C4-2B (cell line): Measurements from ENCODE around the gene BRAF.

Experiments used
- CTCF ChIP-seq: fragments of 450-650 bp; conservative IDR thresholded peaks from 2 replicates; pipeline ENCODE4 v1.5.1; 2017; ENCODE audit warnings: mild to moderate bottlenecking
- ZFX ChIP-seq: fragments of 450-650 bp; IDR thresholded peaks from 2 replicates; pipeline ENCODE4 v1.6.1; 2017

DNA sequence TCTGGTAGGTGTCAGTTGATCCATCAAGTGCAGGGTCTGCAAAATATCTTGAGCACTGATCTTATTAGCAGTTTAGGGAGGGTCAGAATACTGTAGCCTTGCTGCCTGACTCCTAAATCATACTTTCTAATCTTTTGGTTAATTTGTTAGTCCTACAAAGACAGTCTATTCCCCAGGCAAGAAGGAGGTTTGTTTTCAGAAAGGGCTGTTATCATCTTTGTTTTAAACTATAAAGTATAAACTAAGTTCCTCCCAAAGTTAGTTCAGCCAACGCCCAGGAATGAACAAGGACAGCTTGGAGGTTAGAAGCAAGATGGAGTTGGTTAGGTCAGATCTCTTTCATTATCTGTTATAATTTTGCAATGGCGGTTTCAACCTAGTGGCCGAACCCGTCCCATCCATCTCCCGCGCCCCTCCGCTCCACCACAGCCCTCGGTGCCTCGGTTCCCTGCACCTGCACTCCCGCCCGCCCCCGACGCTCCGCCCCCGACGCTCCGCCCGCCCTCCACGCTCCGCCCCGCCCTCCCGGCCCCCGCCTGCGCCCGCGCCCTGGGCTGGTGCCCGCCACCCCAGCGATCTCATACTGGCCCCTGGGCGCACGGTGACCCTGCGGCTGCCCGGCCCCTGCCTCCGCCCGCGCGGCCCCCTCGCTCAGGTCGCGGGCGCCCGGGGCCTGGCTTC is 252.2 kb downstream of the BRAF start, which contains the start of gene ADCK2:
- no peak for TF ChIP-seq CTCF
- TF ChIP-seq ZFX = no peak
